Measurements from ENCODE around the gene TMEM106C. TPM values are rescaled to one million over a fixed set of nuclear protein-coding genes. Genes with fewer than 3 reads are reported as not detected.

TMEM106C gene
- total and polyA plus RNA-seq, 2 of the 13 experiments (the other 11 are each of a cell fraction or from before 2014, with no cell fraction given), result 132 to 192 TPM

- TF ChIP-seq ZNF318 (CRISPR knock-in tag; IDR thresholded peaks at IDR 0.05) (peak; percentile 56; the same call in 1 of the 2 replicates), NFAT5 (CRISPR knock-in tag; IDR thresholded peaks at IDR 0.05) (peak; percentile 32), GTF3A (CRISPR knock-in tag; conservative IDR thresholded peaks at IDR 0.05) (no peak), AHDC1 (CRISPR knock-in tag; IDR thresholded peaks at IDR 0.05; ENCODE audit: borderline replicate concordance) (no peak), ZNF275 (CRISPR knock-in tag; IDR thresholded peaks at IDR 0.05; ENCODE audit: borderline replicate concordance) (0 out of 2 replicates have a peak, but pooled peaks have one; percentile 14), SNAI1 (CRISPR knock-in tag; IDR thresholded peaks at IDR 0.05; ENCODE audit: borderline replicate concordance) (0 out of 2 replicates have a peak, but pooled peaks have one; percentile 41)
Measured at GRCh38 chr12:47963340-47964040, at the start of gene TMEM106C (continued).

Data from HepG2 (cell line).